Psoas muscle (tissue), 7 donors: Measurements from ENCODE around the gene ZNF219. TPM values are rescaled to one million over a fixed set of nuclear protein-coding genes. Genes with fewer than 3 reads are reported as not detected.

Source experiments
- polyA plus RNA-seq, 3 donors: library from polyadenylated mRNA; stranded (reverse); fragments of 200-250 nt; gene quantifications; one replicate each; pipeline ENCODE4 v1.2.3, GENCODE V29; 2013
- total RNA-seq, 4 donors: library from RNA; stranded (reverse); fragmentation: NEBNext Ultra II Directional in 2 of 4; extraction: Animal tissue kit (Norgen Biotek cat#: 25700) in 2 of 4; gene quantifications; one replicate each; pipeline versions ENCODE4 v1.2.1 to v1.2.4, GENCODE V29; 2021 to 2023
- donor health status: healthy with polysubstance abuse.
- donor health status: DM: no; HTN: no; CAD: no; lungs with moderate emphysema.
- donor health status: Bipolar disorder and iron deficiency.
- donor health status: healthy.
- donor health status: DM: no; HTN: no; CAD: no.
- donor health status: DM: no; HTN: no; CAD: no.
- donor health status: DM: yes; HTN: yes; CAD: no.

ZNF219 gene
- total and polyA plus RNA-seq, 7 donors, result 13.9 to 38.1 (median 28.5) TPM

Other genes starting within 250 kb of the ZNF219 start
- not detected for gene RNASE3, start 207.3 kb downstream of the ZNF219 start, total RNA-seq
- gene RNASE3, start 207.3 kb downstream of the ZNF219 start, polyA plus RNA-seq, result under 1 TPM in 2 of 3 donors, not detected in 1; 0.05 to 0.51 TPM
- gene RNASE2, start 143.2 kb downstream of the ZNF219 start, total RNA-seq, result 1 to 10 TPM in 1 of 4 donors, under 1 TPM in 2, not detected in 1; 0.78 to 1.1 (median 0.90) TPM
- gene RNASE2, start 143.2 kb downstream of the ZNF219 start, polyA plus RNA-seq, result 1 to 10 TPM in 2 of 3 donors, under 1 TPM in 1; 0.38 to 1.8 (median 1.1) TPM
- 10 to 100 TPM; 24.6 to 38.0 (median 29.3) TPM for gene METTL17, start 108.7 kb downstream of the ZNF219 start, total RNA-seq
- 10 to 100 TPM; 38.6 to 55.7 (median 50.7) TPM for gene METTL17, start 108.7 kb downstream of the ZNF219 start, polyA plus RNA-seq
- gene SLC39A2, start 99.4 kb downstream of the ZNF219 start, total RNA-seq, result not detected
- under 1 TPM in 1 of 3 donors, not detected in 2; 0.04 TPM for gene SLC39A2, start 99.4 kb downstream of the ZNF219 start, polyA plus RNA-seq
- gene NDRG2, start 73.6 kb downstream of the ZNF219 start, total RNA-seq, result 100 to 1,000 TPM; 552 to 931 (median 770) TPM
- 1,000 to 10,000 TPM in 1 of 3 donors, 100 to 1,000 TPM in 2; 328 to 2,087 (median 762) TPM for gene NDRG2, start 73.6 kb downstream of the ZNF219 start, polyA plus RNA-seq
- 1 to 10 TPM in 3 of 4 donors, under 1 TPM in 1; 0.90 to 3.2 (median 2.5) TPM for gene TPPP2, start 68.4 kb downstream of the ZNF219 start, total RNA-seq
- 1 to 10 TPM in 2 of 3 donors, not detected in 1; 1.3 to 2.0 TPM for gene TPPP2, start 68.4 kb downstream of the ZNF219 start, polyA plus RNA-seq
- not detected for gene RNASE13, start 63.8 kb downstream of the ZNF219 start, total RNA-seq
- under 1 TPM in 1 of 3 donors, not detected in 2; 0.05 TPM for gene RNASE13, start 63.8 kb downstream of the ZNF219 start, polyA plus RNA-seq
- under 1 TPM; 0.15 to 0.43 (median 0.28) TPM for gene RNASE7, start 56.3 kb downstream of the ZNF219 start, total RNA-seq
- gene RNASE7, start 56.3 kb downstream of the ZNF219 start, polyA plus RNA-seq, result 1 to 10 TPM in 1 of 3 donors, under 1 TPM in 1, not detected in 1; 0.73 to 1.9 TPM
- gene RNASE8, start 40.8 kb downstream of the ZNF219 start, total RNA-seq, result not detected
- gene RNASE8, start 40.8 kb downstream of the ZNF219 start, polyA plus RNA-seq, result not detected
- 10 to 100 TPM in 3 of 4 donors, 1 to 10 TPM in 1; 9.8 to 18.7 (median 12.6) TPM for gene ARHGEF40, start 28.4 kb downstream of the ZNF219 start, total RNA-seq
- gene ARHGEF40, start 28.4 kb downstream of the ZNF219 start, polyA plus RNA-seq, result 10 to 100 TPM in 1 of 3 donors, 1 to 10 TPM in 2; 6.8 to 10.1 (median 7.3) TPM
- under 1 TPM in 2 of 4 donors, not detected in 2; 0.17 TPM for gene TMEM253, start 2.4 kb upstream of the ZNF219 start, total RNA-seq
- under 1 TPM; 0.10 to 0.29 (median 0.27) TPM for gene TMEM253, start 2.4 kb upstream of the ZNF219 start, polyA plus RNA-seq
- gene OR5AU1, start 57.4 kb upstream of the ZNF219 start, total RNA-seq, result under 1 TPM in 1 of 4 donors, not detected in 3; 0.32 TPM
- not detected for gene OR5AU1, start 57.4 kb upstream of the ZNF219 start, polyA plus RNA-seq
- gene HNRNPC, start 170.8 kb upstream of the ZNF219 start, total RNA-seq, result 100 to 1,000 TPM; 217 to 310 (median 245) TPM
- 100 to 1,000 TPM; 215 to 290 (median 282) TPM for gene HNRNPC, start 170.8 kb upstream of the ZNF219 start, polyA plus RNA-seq
- not detected for gene RPGRIP1, start 181.4 kb upstream of the ZNF219 start, total RNA-seq
- under 1 TPM in 2 of 3 donors, not detected in 1; 0.04 to 0.15 TPM for gene RPGRIP1, start 181.4 kb upstream of the ZNF219 start, polyA plus RNA-seq